Astrocyte (in vitro differentiated cells and primary cell): Measurements from ENCODE around the gene KCTD13. TPM values are rescaled to one million over a fixed set of nuclear protein-coding genes. Genes with fewer than 3 reads are reported as not detected.
A peak's percentile ranks its signal among the peaks of the same experiment; 100 is the strongest.

ENCODE experiments used
- DNase-seq: peaks from one replicate; pipeline ENCODE4 v3.0.0-alpha.2; 2010; ENCODE audit warnings: low read depth
- FAIRE-seq: peaks from 2 replicates; lab custom pipeline; 2011; peaks lifted over from hg19 to GRCh38; lab: Jason Lieb, UNC
- H2AFZ ChIP-seq: 2 replicates; pipeline ENCODE4 v1.6.0; 2012; ENCODE audit warnings: low read depth, low read length, inconsistent platforms
- H3K27ac ChIP-seq: 2 replicates; pipeline ENCODE4 v1.5.1; 2011; ENCODE audit warnings: low read depth, low read length, inconsistent platforms
- H3K27me3 ChIP-seq: 2 replicates; pipeline ENCODE4 v1.6.0; 2011; ENCODE audit warnings: low read length, inconsistent platforms; ENCODE audit not compliant: insufficient read depth
- H3K36me3 ChIP-seq: 2 replicates; pipeline ENCODE4 v1.5.1; 2011; ENCODE audit warnings: low read length, inconsistent platforms; ENCODE audit not compliant: insufficient read depth
- H3K4me1 ChIP-seq: 2 replicates; pipeline ENCODE4 v1.5.1; 2011; ENCODE audit warnings: low read length, inconsistent platforms; ENCODE audit not compliant: insufficient read depth
- H3K4me2 ChIP-seq: 2 replicates; pipeline ENCODE4 v1.6.0; 2012; ENCODE audit warnings: low read length, inconsistent platforms
- H3K4me3 ChIP-seq: 2 replicates; pipeline ENCODE4 v1.5.1; 2011; ENCODE audit warnings: low read depth, mild to moderate bottlenecking, low read length, inconsistent platforms; ENCODE audit not compliant: insufficient read depth
- H3K79me2 ChIP-seq: 2 replicates; pipeline ENCODE4 v1.6.0; 2012; ENCODE audit warnings: mild to moderate bottlenecking, low read length, inconsistent platforms; ENCODE audit not compliant: insufficient read depth
- H3K9ac ChIP-seq: 2 replicates; pipeline ENCODE4 v1.6.0; 2012; ENCODE audit warnings: mild to moderate bottlenecking, low read length, inconsistent platforms
- H3K9me3 ChIP-seq: 2 replicates; pipeline ENCODE4 v1.5.1; 2012; ENCODE audit warnings: low read depth, mild to moderate bottlenecking, low read length, inconsistent platforms; ENCODE audit not compliant: insufficient read depth
- H4K20me1 ChIP-seq: 2 replicates; pipeline ENCODE4 v1.6.0; 2012; ENCODE audit warnings: low read length, inconsistent platforms; ENCODE audit not compliant: insufficient read depth
- H3K27ac Mint-ChIP-seq: one replicate; pipeline ENCODE4 v1.8.0; 2021; ENCODE audit warnings: mild to moderate bottlenecking, mixed read lengths; ENCODE audit not compliant: unreplicated experiment
- H3K27me3 Mint-ChIP-seq: one replicate; pipeline ENCODE4 v1.8.0; 2021; ENCODE audit warnings: low read depth, mixed read lengths; ENCODE audit not compliant: unreplicated experiment
- H3K36me3 Mint-ChIP-seq: one replicate; pipeline ENCODE4 v1.8.0; 2021; ENCODE audit warnings: low read depth, mixed read lengths; ENCODE audit not compliant: unreplicated experiment
- H3K4me1 Mint-ChIP-seq: one replicate; pipeline ENCODE4 v1.8.0; 2021; ENCODE audit warnings: low read depth, mixed read lengths; ENCODE audit not compliant: unreplicated experiment
- H3K4me3 Mint-ChIP-seq: one replicate; pipeline ENCODE4 v1.8.0; 2021; ENCODE audit warnings: mild to moderate bottlenecking, moderate library complexity, mixed read lengths; ENCODE audit not compliant: unreplicated experiment
- H3K9me3 Mint-ChIP-seq: one replicate; pipeline ENCODE4 v1.8.0; 2021; ENCODE audit warnings: mild to moderate bottlenecking, mixed read lengths; ENCODE audit not compliant: unreplicated experiment
- EZH2 ChIP-seq: IDR thresholded peaks from 2 replicates; pipeline ENCODE4 v1.6.1; 2012; ENCODE audit warnings: mild to moderate bottlenecking, low read length, inconsistent platforms; ENCODE audit not compliant: insufficient read depth
- total RNA-seq: library from RNA; stranded (reverse); gene quantifications from 2 replicates; pipeline ENCODE4 v1.2.1, GENCODE V29; 2021
- TF ChIP-seq, protein P1 (sequence below): IDR thresholded peaks from 2 replicates; pipeline ENCODE4 v1.5.1; 2011; ENCODE audit warnings: low read depth, mild to moderate bottlenecking, inconsistent platforms, low read length, moderate library complexity; ENCODE audit not compliant: insufficient read depth

KCTD13 gene
- total RNA-seq, 1 donor from 2014 or later, result 27.1 TPM

DNA sequence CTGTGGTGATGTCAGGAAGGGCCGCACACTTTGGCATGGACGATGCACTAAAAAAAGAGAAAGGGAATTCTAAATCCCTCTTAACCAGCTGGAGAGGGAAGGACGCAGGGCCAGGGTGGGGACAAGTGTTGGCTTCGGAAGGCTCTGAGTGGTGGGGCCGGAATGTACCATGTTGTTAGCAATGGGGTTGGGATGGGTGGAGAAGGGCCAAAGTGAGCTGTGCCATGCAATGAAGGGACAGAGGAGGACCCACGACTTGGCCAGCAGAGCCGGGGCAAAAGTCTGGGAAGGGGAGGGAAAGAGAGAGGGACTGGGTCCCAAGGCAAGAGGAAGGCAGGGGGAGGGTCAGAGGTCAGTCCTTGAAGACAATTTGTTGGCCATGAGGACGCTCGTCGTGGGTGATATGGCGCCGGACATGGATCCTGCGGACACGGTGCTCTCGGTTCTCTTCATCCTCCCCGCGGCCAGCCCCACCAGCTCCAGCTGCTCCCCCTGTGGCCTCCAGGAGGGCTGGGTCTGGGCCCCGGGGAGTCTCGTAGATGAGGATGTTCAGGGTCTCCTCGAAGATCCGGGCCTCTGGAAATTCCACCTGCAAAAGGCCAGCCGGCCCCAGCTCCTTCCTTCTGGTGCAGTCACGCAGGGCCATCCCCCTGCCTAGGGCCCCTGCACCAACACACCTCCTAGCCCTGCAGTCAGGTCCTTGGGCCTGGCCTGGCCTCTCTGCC, 19.3 kb downstream of the KCTD13 start:
- no peak overlapping the region for H3K27ac Mint-ChIP-seq
- no peaks in the 10 kb centered on the region for H3K27me3 Mint-ChIP-seq
- no peak overlapping the region for H2AFZ ChIP-seq
- no peaks in the 10 kb centered on the region for H3K9me3 Mint-ChIP-seq
- no peaks in the 10 kb centered on the region for H3K9me3 ChIP-seq
- peaks cover 3% of the 10 kb centered on the region for H3K36me3 ChIP-seq
- peaks cover 14% of the 10 kb centered on the region for H3K4me1 Mint-ChIP-seq
- H3K4me3 ChIP-seq, result no peak overlapping the region
- no peak overlapping the region for H3K27ac ChIP-seq
- FAIRE-seq, result no peak
- no peaks in the 10 kb centered on the region for H3K27me3 ChIP-seq
- no peak overlapping the region for H3K4me2 ChIP-seq
- peaks cover 4% of the 10 kb centered on the region for H3K79me2 ChIP-seq
- DNase-seq, result no peak
- H3K36me3 Mint-ChIP-seq, result peaks cover 9% of the 10 kb centered on the region
- H3K4me3 Mint-ChIP-seq, result peak overlapping the region; percentile 34
- TF ChIP-seq, protein P1, sequence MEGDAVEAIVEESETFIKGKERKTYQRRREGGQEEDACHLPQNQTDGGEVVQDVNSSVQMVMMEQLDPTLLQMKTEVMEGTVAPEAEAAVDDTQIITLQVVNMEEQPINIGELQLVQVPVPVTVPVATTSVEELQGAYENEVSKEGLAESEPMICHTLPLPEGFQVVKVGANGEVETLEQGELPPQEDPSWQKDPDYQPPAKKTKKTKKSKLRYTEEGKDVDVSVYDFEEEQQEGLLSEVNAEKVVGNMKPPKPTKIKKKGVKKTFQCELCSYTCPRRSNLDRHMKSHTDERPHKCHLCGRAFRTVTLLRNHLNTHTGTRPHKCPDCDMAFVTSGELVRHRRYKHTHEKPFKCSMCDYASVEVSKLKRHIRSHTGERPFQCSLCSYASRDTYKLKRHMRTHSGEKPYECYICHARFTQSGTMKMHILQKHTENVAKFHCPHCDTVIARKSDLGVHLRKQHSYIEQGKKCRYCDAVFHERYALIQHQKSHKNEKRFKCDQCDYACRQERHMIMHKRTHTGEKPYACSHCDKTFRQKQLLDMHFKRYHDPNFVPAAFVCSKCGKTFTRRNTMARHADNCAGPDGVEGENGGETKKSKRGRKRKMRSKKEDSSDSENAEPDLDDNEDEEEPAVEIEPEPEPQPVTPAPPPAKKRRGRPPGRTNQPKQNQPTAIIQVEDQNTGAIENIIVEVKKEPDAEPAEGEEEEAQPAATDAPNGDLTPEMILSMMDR, result no peak
- no peak for TF ChIP-seq EZH2
- H3K9ac ChIP-seq, result no peak overlapping the region
- no peaks in the 10 kb centered on the region for H3K4me1 ChIP-seq
- peaks cover 19% of the 10 kb centered on the region for H4K20me1 ChIP-seq

DNA sequence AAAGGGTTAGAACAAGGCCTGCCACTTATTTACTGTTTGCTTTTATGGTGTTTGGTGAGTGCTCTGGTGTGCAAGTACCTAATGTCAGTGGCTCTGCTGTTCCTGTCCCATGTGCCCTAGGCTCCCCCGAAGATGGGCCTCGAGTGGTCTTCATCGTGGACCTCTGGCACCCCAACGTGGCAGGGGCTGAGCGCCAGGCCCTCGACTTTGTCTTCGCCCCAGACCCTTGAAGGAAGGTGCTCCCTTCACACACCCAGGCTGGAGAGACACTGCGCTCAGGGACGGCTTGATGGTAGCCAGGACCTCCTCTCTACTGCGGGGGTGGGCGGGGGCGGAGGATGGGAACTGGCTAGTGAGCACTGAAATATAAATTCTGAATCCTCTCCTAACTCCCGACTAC, 20.4 kb downstream of the KCTD13 start:
- no peaks in the 10 kb centered on the region for H3K9me3 Mint-ChIP-seq
- no peak overlapping the region for H2AFZ ChIP-seq
- no peak for TF ChIP-seq EZH2
- TF ChIP-seq, protein P1, result no peak

DNA sequence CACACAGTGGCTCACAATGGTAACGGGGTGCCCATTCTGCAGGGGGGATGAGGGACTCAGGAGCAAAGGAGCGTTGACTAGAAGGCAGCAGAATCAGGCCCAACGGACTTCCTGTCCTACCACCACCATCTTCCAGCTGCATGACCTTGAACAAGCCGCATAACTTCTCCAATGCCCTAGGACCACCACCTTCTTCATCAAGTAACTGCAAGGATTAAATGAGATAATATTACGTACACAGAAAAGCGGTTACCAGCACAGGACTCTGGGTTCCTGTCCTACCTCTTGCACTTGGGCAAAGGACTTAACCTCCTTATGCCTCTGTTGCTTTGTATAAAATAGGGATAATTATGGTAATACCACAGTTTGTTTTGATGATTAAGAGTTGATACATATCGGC, 21.1 kb downstream of the KCTD13 start:
- Histone ChIP-seq H3K9me3 (no peaks in the 10 kb centered on the region), H3K4me1 (peaks cover 10% of the 10 kb centered on the region), H3K4me2 (no peak overlapping the region), H3K27me3 (no peaks in the 10 kb centered on the region), H4K20me1 (peaks cover 19% of the 10 kb centered on the region), H3K79me2 (peaks cover 4% of the 10 kb centered on the region), H2AFZ (no peak overlapping the region), H3K4me3 (no peak overlapping the region), H3K36me3 (peaks cover 3% of the 10 kb centered on the region), H3K9ac (no peak overlapping the region), H3K27ac (no peak overlapping the region)
- H3K27me3 Mint-ChIP-seq, result no peaks in the 10 kb centered on the region
- no peaks in the 10 kb centered on the region for H3K9me3 Mint-ChIP-seq
- TF ChIP-seq EZH2, result no peak
- TF ChIP-seq, protein P1, result no peak
- H3K4me1 Mint-ChIP-seq, result peaks cover 14% of the 10 kb centered on the region
- no peak for FAIRE-seq
- H3K36me3 Mint-ChIP-seq, result peaks cover 9% of the 10 kb centered on the region
- DNase-seq, result no peak
- no peak overlapping the region for H3K27ac Mint-ChIP-seq
- H3K4me3 Mint-ChIP-seq, result no peak overlapping the region

More for the DNA sequence above, 20.4 kb downstream of the KCTD13 start:
- no peaks in the 10 kb centered on the region for H3K9me3 ChIP-seq
- no peaks in the 10 kb centered on the region for H3K27me3 ChIP-seq
- no peak for FAIRE-seq
- no peak overlapping the region for H3K4me3 ChIP-seq
- no peak overlapping the region for H3K4me3 Mint-ChIP-seq
- peaks cover 9% of the 10 kb centered on the region for H3K36me3 Mint-ChIP-seq
- peaks cover 4% of the 10 kb centered on the region for H3K79me2 ChIP-seq
- H3K9ac ChIP-seq, result no peak overlapping the region
- no peak for DNase-seq
- H3K27ac ChIP-seq, result no peak overlapping the region
- H4K20me1 ChIP-seq, result peaks cover 19% of the 10 kb centered on the region
- peaks cover 14% of the 10 kb centered on the region for H3K4me1 Mint-ChIP-seq
- H3K36me3 ChIP-seq, result peaks cover 3% of the 10 kb centered on the region
- peaks cover 8% of the 10 kb centered on the region for H3K4me1 ChIP-seq
- H3K4me2 ChIP-seq, result no peak overlapping the region
- H3K27ac Mint-ChIP-seq, result peak overlapping the region; percentile 26
- H3K27me3 Mint-ChIP-seq, result no peaks in the 10 kb centered on the region
